ENCODE data around the gene PFKM.
"Not testable (repeated sequence)": the region's sequence is repeated elsewhere in the genome, so short reads cannot be mapped to it uniquely, and the experiment has no call there.

PFKM gene

DNA sequence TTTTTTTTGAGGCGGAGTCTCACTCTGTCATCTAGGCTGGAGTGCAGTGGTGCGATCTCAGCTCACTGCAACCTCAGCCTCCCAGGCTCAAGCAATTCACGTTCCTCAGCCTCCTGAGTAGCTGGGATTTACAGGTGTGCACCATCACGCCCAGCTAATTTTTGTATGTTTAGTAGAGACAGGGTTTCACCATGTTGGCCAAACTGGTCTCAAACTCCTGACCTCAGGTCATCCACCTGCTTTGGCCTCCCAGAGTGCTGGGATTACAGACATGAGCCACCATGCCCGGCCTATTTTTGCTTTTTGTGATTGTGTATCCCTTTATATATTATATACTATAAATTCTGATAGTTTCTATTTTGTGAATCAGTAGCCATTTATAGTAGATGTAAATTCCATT is 36.6 kb downstream of the PFKM start:
- H3K4me3 ChIP-seq (ENCODE audit: low read depth, low read length) = not testable (repeated sequence)

DNA sequence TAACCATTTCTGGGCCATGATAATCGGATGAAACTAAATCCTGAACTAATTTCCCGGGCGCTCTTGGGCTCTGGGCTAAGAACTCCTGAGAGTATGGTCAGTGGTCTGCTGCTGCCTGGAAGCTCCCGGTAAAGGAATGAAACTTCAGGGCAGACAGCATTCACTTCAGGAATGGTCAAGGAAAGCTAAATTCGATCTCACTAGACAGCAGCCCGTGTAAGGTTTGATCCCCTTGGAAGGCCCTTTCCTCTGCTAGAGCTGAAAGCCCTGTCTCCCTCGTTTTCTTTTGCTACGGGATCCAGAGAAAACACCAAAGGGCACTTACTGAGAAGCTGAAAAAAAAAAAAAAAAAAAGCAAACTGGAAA is 37.5 kb downstream of the PFKM start:
- peak overlapping the region; percentile 65 for H3K4me3 ChIP-seq (ENCODE audit: low read depth, low read length)

GRCh38 chr12:48157018-48157888 is 38.1 kb downstream of the PFKM start, which contains the start of gene ASB8:
Gene ASB8, minus strand, starts transcription at chr12:48157515. Its CDS starts 4,019 bp downstream, at chr12:48153496.
- peak within 1 kb of the TSS; percentile 65 for H3K4me3 ChIP-seq (ENCODE audit: low read depth, low read length)

DNA sequence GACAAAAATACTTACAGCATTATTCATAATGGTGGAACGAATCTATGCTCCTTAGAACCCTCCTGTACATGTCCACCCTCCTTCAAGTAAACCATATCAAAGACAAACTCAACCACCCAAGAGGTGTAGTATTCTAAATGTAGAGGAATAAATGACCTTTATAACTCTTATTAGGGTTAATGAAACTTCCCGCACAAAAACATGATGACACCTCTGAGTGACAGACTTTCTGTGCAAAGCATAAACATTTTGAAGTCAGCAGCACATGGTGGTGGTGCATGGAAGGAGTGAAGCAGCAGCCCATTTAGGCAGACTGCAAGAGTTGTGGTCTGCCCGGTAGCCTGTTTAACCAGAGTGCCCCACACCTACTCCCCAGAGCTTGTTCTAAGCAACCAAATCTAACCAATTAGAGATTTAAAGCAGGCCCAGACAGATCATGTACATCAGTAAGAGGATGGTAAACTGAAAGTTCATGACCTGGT is 38.8 kb downstream of the PFKM start:
- H3K4me3 ChIP-seq (ENCODE audit: low read depth, low read length) = no peak overlapping the region

DNA sequence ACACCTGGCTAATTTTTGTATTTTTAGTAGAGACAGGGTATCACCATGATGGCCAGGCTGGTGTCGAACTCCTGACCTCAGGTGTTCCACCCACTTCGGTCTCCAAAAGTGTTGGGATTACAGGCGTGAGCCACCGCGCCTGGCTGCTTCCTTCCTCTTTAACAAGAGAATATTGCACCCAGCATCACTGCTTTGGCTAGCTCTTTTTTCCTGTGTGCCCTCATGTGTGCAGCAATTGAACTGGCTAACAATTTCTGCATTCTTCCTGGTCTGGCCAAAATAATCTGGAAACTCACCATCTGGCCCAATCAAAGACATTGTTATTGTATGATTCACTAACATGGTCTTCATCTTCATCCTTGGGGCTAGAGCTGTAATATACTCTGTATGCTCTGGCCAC is 40.9 kb downstream of the PFKM start:
- H3K4me3 ChIP-seq (ENCODE audit: low read depth, low read length) = no peak overlapping the region

GRCh38 chr12:48160807-48161206 is 41.6 kb downstream of the PFKM start:
- no peak overlapping the region for H3K4me3 ChIP-seq (ENCODE audit: low read depth, low read length)

- no peak overlapping the region for H3K4me3 ChIP-seq (ENCODE audit: low read depth, low read length)
Observed at GRCh38 chr12:48163150-48163747, 44.1 kb downstream of the PFKM start.

DNA sequence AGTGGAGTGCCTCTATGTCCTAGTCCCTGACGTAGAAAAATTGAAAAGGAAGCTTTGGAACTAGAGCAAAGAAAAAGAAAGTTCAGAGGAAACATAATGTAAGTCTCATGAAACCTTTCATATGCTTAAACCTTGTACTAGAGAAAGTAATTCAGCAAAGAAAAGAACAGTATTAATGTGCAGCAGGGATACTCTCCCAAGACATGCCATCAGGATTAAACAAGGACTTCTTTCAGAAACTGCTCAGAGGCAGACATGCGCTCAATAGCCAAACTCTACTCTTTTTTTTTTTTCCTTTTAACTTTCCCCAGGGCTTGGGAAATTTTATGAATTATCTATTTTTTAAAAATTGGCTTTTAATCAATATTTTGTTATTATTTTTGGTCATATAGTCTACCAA is 45.3 kb downstream of the PFKM start:
- no peak overlapping the region for H3K4me3 ChIP-seq (ENCODE audit: low read depth, low read length)

- no peak overlapping the region for H3K4me3 ChIP-seq (ENCODE audit: low read depth, low read length)
Observed at GRCh38 chr12:48165089-48165981, 46.2 kb downstream of the PFKM start.

- H3K4me3 ChIP-seq (ENCODE audit: low read depth, low read length) = no peak overlapping the region
Observed at GRCh38 chr12:48169011-48169410, 49.8 kb downstream of the PFKM start.

DNA sequence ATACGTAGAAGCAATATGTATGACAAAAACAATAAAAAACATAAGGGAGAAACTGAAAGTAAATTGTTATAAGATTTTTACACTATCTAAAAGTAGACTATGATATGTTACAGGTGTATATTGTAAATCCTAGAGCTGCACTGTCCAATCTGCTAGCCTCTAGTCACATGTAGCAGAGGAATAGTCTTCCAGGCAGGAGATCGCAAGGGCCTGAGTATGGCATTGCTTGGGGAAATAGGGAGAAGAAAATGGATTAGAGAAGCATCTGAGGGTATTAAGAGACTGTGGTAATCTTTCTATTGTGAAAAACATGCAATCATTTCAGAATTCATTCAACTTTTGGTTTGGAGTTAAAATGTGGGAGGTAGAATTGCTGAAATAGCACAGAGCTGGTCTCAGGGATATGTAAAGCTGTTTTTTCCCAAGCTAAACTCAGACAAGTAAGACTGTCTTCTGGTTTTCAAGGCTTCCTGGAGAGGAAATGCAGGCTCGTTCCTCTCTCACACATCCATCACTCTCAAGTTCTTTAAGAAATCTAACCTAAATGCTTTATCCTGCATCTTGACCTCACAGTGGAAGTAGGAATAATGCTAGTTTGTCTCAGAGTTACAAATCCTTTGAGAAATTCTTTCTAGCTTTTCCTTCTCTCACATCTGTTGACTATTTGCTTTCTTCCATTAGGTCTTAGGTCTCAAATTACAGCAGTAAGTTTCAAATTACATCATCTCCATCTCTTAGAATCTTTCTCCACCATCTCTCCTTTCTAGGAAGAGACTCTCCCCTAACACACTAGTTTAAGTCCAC is 56.7 kb downstream of the PFKM start:
- no peak overlapping the region for H3K4me3 ChIP-seq (ENCODE audit: low read depth, low read length)

GRCh38 chr12:48176417-48176751 is 57.2 kb downstream of the PFKM start:
- H3K4me3 ChIP-seq (ENCODE audit: low read depth, low read length) = no peak overlapping the region

- H3K4me3 ChIP-seq (ENCODE audit: low read depth, low read length) = no peak overlapping the region
Observed at GRCh38 chr12:48177982-48178381, 58.8 kb downstream of the PFKM start.

DNA sequence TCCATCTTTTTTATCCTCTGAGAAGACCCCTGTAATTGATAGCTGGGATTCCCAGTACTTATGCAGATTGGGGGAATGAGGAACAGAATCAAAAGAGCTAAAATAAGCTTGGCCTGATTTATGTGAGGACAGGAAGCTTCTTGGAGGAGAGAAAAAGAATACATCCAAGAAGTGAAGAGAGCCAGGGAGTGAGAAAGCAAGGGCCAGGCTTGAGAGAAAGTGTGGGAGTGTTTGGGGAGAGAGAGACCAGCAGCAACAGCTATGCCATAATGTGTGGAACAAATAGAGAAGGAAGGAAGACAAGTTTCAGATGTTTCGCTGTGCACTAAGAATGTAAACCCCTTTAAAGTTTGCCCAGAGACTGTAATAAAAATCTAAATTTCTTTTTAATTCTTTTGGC is 60.3 kb downstream of the PFKM start:
- no peak overlapping the region for H3K4me3 ChIP-seq (ENCODE audit: low read depth, low read length)

GRCh38 chr12:48180424-48180823 is 61.3 kb downstream of the PFKM start:
- H3K4me3 ChIP-seq (ENCODE audit: low read depth, low read length) = no peak overlapping the region

- H3K4me3 ChIP-seq (ENCODE audit: low read depth, low read length) = no peak overlapping the region
Observed at GRCh38 chr12:48180857-48181495, 61.8 kb downstream of the PFKM start.

DNA sequence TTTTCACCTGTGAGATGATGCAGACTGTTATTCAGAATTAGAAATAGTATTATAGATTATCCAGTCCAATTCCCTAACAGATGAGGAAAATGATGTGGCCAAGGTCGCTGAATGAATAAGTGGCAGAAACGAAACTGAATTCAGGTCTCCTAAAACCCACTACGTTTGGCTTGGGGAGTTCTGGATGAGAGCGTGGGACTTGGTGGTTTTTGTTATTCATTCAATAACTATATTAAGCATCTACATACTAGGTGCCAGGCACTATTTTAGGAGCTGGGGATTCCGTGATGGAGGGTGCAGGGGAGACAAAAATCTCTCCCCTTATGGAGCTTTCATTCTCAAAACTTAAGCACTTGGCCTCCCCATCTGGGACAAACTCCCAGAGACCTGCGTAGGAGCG is 63.5 kb downstream of the PFKM start:
- H3K4me3 ChIP-seq (ENCODE audit: low read depth, low read length) = peak overlapping the region; percentile 53

DNA sequence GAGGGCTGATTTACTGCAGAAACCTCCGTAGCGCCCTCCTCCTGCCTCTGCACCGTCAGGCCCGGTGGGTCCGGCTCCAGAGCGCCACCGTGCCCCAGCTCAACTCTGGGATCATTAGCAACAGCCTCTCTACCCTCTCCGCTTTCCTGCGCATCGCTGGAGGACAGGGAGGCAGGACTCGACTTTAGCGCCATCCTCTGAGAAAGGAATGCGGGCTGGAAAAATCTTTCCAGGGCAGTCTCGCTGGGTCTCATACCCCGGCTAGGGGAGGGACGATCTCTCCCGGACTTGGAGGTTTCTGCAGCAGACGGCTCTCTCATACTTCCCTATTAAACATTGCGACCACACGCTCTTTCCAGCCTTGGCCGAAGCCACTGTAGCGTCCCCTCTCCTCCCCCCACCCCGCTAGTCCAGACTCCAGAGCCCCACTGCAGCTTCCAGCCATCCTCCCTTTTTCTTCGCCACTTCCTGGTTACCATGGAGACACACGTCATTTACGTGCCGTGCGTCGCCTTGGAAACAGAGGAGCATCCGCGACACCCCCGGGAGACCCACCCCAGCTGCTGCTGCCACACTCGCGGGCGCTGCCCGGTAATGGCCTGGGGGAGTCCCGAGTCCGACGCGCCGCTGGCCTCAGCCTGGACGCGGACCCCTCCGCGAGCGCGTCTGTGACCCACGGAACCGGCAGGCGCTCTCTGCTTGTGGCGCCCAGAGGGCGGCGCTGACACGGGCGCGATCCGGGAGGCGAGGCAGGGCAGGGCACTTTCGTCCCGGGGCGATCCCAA is 64.1 kb downstream of the PFKM start, which contains the start of gene CCDC184:
Gene CCDC184, plus strand, starts transcription at position 554 of the 785 bp plus-strand sequence. CDS start 479 bp downstream, outside the sequence.
- H3K4me3 ChIP-seq (ENCODE audit: low read depth, low read length) = peak within 1 kb of the TSS; percentile 53

GRCh38 chr12:48183876-48184548 is 64.8 kb downstream of the PFKM start:
- peak overlapping the region; percentile 53 for H3K4me3 ChIP-seq (ENCODE audit: low read depth, low read length)
